ENCODE results near the gene METTL3. TPM values are rescaled to one million over a fixed set of nuclear protein-coding genes. Genes with fewer than 3 reads are reported as not detected.

The METTL3 gene
- total and polyA plus RNA-seq, 2 of the 13 experiments (the other 11 are each of a cell fraction or from before 2014, with no cell fraction given), result 123 to 130 TPM

DNA sequence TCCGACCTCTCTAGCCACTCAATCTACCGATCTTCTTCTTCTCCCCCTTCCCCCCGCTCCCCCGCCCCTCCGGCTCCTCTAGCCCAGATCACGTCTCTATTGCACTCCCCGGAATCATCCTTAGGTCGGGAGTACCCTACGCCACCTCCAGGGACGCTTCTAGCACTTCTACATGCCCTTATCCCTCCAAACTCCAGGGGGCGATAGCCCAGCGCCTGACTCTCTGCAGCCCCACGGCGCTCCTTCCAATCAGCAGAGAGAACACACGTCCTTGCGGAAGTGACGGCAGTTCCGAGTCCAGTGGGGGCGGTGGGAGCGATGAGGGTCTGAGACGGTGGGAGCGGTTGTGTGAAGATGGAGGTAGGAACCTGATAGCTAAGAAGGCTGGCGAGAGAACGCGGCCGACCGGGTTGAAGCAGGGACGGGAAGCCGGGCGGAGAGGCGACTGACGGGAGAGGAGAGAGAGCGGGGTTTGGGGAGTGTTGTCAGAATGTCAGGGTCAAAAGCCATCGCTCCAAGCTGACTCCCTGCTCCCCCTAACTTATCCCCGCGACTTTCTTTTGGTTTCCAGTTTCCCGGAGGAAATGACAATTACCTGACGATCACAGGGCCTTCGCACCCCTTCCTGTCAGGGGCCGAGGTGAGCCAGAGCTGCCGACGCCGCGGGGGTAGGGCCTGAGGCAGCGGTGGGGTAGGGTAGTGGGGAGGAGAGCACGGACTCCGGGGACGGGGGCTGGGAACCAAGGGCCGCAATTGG, 34.0 kb downstream of the METTL3 start, which contains the start of the genes RAB2B and TOX4 (continued):
- no peak for TF ChIP-seq ZNF121 (CRISPR knock-in tag; IDR thresholded peaks at IDR 0.05)
- 0 out of 2 replicates have a peak, but pooled peaks have one; percentile 73 for TF ChIP-seq ZNF713 (CRISPR knock-in tag; IDR thresholded peaks at IDR 0.05)
- TF ChIP-seq ZFP62 (CRISPR knock-in tag; IDR thresholded peaks at IDR 0.05), result no peak
- TF ChIP-seq ZFP1 (CRISPR knock-in tag; IDR thresholded peaks at IDR 0.05), result peak; percentile 55; the same call in 1 of the 2 replicates
- TF ChIP-seq GLI4 (CRISPR knock-in tag; IDR thresholded peaks at IDR 0.05; ENCODE audit: borderline replicate concordance), result peak; percentile 95; the same call in 1 of the 2 replicates
- TF ChIP-seq ZNF33A (CRISPR knock-in tag; IDR thresholded peaks at IDR 0.05; ENCODE audit: borderline replicate concordance), result no peak
- peak; percentile 74 for TF ChIP-seq FOXA3 (CRISPR knock-in tag; IDR thresholded peaks at IDR 0.05)
- 0 out of 2 replicates have a peak, but pooled peaks have one; percentile 61 for TF ChIP-seq ZNF276 (CRISPR knock-in tag; IDR thresholded peaks at IDR 0.05; ENCODE audit: low read depth)
- TF ChIP-seq NRL (CRISPR knock-in tag; IDR thresholded peaks at IDR 0.05; ENCODE audit: borderline replicate concordance), result peak; percentile 95
- TF ChIP-seq TCF12 (IDR thresholded peaks at IDR 0.05), result no peak
- no peak for TF ChIP-seq TCF12 (CRISPR knock-in tag; IDR thresholded peaks at IDR 0.05)
- peak; percentile 59; the same call in 1 of the 2 replicates for TF ChIP-seq BHLHE40 (IDR thresholded peaks at IDR 0.05; ENCODE audit: low read length)
- peak; percentile 76 for TF ChIP-seq ZKSCAN1 (IDR thresholded peaks at IDR 0.05; ENCODE audit: low read length)
- peak; percentile 97 for TF ChIP-seq ZNF556 (CRISPR knock-in tag; IDR thresholded peaks at IDR 0.05; ENCODE audit: borderline replicate concordance)
- TF ChIP-seq TFAP4 (IDR thresholded peaks at IDR 0.05; ENCODE audit: borderline replicate concordance, low read depth), result peak; percentile 66; the same call in 1 of the 2 replicates
- TF ChIP-seq, protein P1, sequence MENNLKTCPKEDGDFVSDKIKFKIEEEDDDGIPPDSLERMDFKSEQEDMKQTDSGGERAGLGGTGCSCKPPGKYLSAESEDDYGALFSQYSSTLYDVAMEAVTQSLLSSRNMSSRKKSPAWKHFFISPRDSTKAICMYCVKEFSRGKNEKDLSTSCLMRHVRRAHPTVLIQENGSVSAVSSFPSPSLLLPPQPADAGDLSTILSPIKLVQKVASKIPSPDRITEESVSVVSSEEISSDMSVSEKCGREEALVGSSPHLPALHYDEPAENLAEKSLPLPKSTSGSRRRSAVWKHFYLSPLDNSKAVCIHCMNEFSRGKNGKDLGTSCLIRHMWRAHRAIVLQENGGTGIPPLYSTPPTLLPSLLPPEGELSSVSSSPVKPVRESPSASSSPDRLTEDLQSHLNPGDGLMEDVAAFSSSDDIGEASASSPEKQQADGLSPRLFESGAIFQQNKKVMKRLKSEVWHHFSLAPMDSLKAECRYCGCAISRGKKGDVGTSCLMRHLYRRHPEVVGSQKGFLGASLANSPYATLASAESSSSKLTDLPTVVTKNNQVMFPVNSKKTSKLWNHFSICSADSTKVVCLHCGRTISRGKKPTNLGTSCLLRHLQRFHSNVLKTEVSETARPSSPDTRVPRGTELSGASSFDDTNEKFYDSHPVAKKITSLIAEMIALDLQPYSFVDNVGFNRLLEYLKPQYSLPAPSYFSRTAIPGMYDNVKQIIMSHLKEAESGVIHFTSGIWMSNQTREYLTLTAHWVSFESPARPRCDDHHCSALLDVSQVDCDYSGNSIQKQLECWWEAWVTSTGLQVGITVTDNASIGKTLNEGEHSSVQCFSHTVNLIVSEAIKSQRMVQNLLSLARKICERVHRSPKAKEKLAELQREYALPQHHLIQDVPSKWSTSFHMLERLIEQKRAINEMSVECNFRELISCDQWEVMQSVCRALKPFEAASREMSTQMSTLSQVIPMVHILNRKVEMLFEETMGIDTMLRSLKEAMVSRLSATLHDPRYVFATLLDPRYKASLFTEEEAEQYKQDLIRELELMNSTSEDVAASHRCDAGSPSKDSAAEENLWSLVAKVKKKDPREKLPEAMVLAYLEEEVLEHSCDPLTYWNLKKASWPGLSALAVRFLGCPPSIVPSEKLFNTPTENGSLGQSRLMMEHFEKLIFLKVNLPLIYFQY (CRISPR knock-in tag; IDR thresholded peaks at IDR 0.05; ENCODE audit: borderline replicate concordance), result no peak; the same call in 1 of the 2 replicates
- no peak for TF ChIP-seq NFRKB (IDR thresholded peaks at IDR 0.05)
- no peak; the same call in 1 of the 2 replicates for TF ChIP-seq XBP1 (CRISPR knock-in tag; IDR thresholded peaks at IDR 0.05)
- no peak for TF ChIP-seq ZNF530 (CRISPR knock-in tag; IDR thresholded peaks at IDR 0.05; ENCODE audit: low read depth)
- TF ChIP-seq SALL2 (CRISPR knock-in tag; IDR thresholded peaks at IDR 0.05), result peak; percentile 88
- TF ChIP-seq, protein P2, sequence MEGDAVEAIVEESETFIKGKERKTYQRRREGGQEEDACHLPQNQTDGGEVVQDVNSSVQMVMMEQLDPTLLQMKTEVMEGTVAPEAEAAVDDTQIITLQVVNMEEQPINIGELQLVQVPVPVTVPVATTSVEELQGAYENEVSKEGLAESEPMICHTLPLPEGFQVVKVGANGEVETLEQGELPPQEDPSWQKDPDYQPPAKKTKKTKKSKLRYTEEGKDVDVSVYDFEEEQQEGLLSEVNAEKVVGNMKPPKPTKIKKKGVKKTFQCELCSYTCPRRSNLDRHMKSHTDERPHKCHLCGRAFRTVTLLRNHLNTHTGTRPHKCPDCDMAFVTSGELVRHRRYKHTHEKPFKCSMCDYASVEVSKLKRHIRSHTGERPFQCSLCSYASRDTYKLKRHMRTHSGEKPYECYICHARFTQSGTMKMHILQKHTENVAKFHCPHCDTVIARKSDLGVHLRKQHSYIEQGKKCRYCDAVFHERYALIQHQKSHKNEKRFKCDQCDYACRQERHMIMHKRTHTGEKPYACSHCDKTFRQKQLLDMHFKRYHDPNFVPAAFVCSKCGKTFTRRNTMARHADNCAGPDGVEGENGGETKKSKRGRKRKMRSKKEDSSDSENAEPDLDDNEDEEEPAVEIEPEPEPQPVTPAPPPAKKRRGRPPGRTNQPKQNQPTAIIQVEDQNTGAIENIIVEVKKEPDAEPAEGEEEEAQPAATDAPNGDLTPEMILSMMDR (CRISPR knock-in tag; IDR thresholded peaks at IDR 0.05), result peak; percentile 99
- TF ChIP-seq ZNF773 (CRISPR knock-in tag; IDR thresholded peaks at IDR 0.05; ENCODE audit: borderline replicate concordance), result peak; percentile 75; the same call in 1 of the 2 replicates
- no peak; the same call in none of the 2 replicates for TF ChIP-seq AKAP8 (CRISPR knock-in tag; IDR thresholded peaks at IDR 0.05)
